ENCODE data around the gene USH2A.

Gene USH2A, protein sequence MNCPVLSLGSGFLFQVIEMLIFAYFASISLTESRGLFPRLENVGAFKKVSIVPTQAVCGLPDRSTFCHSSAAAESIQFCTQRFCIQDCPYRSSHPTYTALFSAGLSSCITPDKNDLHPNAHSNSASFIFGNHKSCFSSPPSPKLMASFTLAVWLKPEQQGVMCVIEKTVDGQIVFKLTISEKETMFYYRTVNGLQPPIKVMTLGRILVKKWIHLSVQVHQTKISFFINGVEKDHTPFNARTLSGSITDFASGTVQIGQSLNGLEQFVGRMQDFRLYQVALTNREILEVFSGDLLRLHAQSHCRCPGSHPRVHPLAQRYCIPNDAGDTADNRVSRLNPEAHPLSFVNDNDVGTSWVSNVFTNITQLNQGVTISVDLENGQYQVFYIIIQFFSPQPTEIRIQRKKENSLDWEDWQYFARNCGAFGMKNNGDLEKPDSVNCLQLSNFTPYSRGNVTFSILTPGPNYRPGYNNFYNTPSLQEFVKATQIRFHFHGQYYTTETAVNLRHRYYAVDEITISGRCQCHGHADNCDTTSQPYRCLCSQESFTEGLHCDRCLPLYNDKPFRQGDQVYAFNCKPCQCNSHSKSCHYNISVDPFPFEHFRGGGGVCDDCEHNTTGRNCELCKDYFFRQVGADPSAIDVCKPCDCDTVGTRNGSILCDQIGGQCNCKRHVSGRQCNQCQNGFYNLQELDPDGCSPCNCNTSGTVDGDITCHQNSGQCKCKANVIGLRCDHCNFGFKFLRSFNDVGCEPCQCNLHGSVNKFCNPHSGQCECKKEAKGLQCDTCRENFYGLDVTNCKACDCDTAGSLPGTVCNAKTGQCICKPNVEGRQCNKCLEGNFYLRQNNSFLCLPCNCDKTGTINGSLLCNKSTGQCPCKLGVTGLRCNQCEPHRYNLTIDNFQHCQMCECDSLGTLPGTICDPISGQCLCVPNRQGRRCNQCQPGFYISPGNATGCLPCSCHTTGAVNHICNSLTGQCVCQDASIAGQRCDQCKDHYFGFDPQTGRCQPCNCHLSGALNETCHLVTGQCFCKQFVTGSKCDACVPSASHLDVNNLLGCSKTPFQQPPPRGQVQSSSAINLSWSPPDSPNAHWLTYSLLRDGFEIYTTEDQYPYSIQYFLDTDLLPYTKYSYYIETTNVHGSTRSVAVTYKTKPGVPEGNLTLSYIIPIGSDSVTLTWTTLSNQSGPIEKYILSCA (N-terminal part only)

DNA sequence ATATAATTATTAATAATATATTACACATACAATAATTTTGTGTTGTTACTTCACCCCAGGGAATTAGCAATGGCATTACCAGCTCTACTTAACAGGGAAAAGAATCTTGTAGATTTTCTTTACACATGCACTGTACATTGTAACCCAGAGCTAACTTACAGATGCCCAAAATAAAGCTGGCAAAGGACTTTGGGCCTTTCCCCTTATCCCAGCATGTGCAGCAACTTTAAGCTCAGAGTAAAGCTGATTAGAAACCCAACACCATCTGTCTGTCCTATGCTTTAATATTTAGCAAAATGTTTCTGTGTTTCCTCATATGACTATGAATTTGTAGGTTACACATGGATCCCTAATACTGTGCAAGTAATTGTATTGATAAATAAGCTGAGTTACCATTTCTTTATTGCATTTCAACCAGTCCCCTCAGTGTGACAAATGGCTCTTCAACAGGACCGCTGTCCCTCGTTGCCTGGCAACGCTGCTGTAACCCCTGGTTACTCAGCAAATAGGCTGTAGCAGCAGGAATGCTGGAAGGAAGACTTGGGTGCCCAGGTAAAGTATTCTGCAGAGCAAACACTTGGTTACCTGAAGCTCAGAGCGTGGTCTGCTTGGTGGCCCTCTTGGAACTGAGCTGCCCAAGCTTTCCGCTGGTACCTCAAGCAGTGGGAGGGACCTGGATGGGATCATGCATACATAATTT is at the start of gene USH2A:
TSS of gene USH2A (minus strand) at position 628 of the 700 bp plus-strand sequence. CDS start 1,112 bp downstream, outside the sequence.
- no peak for DNase-seq (ENCODE audit: low read depth in 2 of 2)

DNA sequence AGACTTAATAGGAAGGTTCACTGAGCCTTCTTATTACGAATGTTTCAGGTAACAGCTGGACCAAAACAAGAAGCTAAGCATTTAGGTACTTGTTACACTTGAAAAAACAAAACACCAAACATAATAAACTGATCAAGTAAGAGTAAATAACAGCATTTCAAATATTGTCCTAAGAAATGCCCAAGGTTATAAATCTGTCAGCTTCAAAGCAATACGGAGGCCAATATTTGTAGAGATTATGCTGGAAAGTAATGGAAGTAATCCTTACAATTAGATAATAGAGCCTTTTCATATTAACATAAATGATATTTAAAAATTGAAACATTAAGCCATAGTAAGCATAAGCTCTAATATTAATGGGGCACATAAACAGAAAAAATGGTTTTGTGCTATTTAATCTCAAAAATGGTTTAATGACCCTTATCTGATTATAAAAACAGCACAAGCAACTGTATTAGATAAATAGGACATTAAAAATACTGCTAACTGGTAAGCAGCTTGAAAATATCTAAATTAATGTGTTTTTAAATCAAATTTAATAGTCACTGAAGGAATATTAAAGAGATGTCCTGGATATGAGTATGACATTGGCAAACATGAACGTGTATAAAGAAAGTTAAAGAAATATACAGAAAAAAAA is 43.0 kb upstream of the USH2A start:
- no peak for DNase-seq (ENCODE audit: low read depth in 2 of 2)

DNA sequence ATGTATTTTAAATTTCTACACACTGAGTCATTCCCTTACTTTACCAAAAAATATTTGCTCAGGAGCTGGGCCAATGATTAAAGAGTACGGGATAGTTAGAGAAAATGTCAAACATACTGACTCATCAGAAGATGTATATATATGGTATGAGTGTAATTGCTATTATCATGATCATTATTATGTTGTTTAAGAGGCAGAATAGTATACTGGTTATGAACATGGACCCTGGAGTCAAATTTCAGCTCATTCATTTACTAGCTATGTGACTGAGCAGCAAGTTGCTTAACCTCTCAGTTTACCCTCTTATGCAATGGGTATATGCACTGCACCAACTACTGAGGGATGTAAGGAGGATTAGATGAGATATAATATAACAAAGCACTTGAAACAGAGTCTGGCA is 41.2 kb upstream of the USH2A start:
- DNase-seq (ENCODE audit: low read depth in 2 of 2), result peak; percentile 93 to 94

DNA sequence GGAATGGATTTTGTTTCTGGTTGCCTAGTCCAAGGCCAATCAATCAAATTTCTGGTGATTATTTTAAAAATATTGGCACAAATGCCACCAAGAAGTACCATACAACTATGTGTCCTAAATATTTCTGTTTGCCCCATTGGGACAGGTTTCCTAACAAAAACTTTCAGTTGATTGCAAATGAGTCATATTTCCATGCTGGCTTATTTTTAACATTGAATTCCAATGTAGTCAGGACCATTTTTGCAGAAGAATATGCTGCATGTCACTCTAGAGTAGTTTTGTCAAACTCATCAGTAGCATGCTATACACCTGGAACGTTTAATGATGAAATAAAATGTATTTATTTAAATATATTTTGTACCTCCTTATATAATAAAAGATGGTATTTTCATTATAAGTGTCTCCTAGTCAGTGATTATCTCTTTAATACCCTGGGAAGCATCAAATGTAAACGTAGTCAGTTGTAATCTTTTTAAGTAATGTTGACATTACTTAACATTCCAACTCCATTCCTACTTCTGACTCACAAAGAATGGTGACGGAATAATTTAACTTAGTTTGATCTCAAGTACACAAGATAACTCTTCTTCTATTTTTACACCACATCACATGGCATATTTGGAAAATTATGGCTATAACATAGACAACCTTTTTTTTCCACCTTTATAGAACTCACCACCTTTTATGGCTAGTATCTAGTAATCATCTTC is 39.0 kb upstream of the USH2A start:
- peak; percentile 25 to 29 for DNase-seq (ENCODE audit: low read depth in 2 of 2)

DNA sequence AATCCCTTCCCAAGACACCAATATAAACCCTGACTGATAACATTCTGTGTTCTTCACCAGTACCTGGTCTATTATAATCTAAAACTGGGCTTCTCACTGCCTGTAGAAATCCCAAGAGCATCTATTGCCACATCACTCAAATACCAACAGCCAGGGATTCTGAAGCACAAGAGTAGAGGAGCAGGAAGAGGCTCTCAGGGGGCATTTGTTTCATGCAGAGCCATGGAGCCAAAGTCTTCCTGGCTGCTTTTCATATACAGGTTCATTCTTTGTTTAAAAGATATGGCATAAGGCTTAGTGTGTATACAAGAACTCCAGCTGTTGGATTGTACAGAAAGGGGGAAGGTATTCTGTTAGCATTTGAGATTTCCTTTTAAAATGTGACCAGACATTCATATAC is 38.2 kb upstream of the USH2A start:
- peak in 1 of 2 experiments; percentile 3 for DNase-seq (ENCODE audit: low read depth in 2 of 2)

DNA sequence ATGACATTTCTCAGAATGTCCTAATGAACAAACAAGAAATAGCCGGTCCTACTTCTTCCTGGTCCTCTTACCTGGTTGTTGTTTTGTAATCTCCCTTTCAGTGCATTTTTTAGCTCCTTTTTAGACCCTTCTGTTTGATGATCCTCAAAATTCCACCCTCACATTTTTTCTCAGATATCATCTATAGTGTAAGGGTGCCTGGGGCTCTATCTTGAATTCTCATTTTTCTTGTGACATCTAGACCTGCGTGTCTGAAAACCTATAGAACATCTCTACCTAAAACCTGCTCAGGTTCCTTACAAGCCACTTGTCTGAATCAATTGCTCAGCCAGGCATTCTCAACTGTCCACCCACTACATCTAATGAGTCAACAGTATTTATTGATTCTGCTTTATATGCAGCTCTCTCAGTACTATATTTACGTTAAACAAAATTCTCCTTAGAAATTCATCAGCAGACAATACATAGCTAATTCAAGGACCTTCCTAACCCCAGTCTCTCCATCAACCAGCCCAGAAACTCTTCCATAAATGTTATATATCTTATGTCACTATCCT is 36.5 kb upstream of the USH2A start:
- DNase-seq (ENCODE audit: low read depth in 2 of 2), result no peak

DNA sequence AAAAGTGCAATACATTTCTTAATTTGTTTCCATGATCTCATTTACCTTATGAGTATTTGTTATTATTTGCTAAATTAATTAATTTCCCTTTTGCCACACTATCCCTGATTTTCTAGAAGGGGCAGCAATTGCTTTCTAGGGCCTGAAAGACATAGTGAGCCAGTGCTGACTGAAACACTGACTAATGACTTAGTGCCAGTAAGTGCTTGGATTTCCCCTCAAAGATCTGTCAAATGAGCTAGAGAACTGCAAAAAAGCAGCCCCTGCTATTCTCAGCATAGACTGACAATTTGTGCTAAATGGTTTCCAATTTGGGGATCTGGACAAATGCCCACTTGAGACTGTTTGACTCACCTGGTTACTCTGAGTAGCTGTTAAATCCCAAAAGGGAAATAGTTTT is 35.6 kb upstream of the USH2A start:
- DNase-seq (ENCODE audit: low read depth in 2 of 2), result no peak

DNA sequence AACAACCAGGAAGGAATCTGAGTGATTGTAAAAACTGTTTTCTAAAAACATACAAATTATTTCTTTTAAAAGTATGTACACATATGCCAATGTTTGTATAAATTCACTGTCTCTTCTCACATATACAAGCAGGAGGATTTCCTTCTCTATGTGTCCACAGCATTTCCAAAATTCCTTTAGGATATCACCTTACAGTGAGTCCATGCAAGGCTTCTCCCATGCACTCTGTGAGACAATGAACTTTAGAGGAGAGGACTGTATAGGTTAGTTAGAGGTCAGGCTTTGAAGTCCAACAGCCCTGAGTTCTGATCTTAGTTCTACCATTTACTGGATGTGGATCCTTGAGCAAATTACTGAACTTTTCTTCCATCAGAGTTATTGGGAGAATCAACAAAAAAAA is 34.1 kb upstream of the USH2A start:
- peak in 1 of 2 experiments; percentile 13 for DNase-seq (ENCODE audit: low read depth in 2 of 2)

DNA sequence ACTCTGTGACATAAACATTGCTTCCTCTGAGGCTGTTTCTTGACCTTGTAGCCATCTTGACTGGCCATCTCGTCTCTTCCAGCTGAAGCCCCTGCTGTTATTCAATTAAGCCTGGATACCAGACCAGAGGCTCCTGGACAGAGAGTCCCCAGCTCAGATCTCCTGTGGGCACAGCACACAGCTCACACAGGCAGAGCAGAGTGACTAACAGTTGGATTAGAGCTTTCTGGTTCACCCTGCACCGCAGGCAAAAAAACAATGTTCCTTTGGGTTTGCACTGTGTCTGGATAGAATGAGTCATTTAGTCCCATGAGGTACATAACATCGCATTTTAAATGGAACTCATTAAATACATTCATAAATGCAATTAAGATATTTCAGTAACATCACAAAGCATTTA is 33.4 kb upstream of the USH2A start:
- DNase-seq (ENCODE audit: low read depth in 2 of 2), result peak; percentile 67 to 72

DNA sequence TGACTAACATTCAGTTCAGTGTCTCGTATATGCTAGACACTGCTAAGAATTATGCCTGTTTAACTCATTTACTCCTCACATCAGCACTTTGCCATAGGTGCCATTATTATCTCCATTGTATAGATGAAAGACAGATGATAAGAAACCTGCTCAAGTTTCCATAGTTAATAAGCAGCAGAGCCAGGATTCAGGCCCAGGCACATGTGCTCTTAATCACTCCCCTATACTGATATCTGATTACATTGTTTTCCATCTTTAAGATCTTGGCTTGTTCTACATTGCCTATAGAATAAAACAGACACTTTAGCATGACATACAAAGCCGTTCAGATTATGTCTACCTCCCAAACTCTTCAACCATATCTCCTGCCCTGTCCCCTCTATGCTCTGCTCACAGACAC is 30.5 kb upstream of the USH2A start:
- no peak for DNase-seq (ENCODE audit: low read depth in 2 of 2)

DNA sequence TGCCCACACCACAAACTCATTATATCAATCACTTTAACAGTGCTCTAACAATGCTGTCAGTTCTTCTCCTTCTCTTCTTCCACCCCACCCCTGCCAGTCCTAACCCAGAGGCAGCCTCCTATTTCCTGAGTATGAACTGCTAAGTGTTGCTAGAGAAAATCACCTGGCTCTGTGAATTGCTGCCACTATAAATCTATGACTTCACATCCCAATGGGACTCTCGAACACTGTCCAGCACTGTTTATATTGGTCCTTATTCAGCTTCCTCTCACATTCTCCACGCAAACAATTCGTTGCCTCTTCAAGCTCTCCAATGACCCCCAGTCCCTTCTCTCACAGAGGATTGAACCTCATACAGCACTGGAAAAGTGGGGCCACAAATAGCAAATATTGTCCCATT is 27.0 kb upstream of the USH2A start:
- DNase-seq (ENCODE audit: low read depth in 2 of 2), result no peak

DNA sequence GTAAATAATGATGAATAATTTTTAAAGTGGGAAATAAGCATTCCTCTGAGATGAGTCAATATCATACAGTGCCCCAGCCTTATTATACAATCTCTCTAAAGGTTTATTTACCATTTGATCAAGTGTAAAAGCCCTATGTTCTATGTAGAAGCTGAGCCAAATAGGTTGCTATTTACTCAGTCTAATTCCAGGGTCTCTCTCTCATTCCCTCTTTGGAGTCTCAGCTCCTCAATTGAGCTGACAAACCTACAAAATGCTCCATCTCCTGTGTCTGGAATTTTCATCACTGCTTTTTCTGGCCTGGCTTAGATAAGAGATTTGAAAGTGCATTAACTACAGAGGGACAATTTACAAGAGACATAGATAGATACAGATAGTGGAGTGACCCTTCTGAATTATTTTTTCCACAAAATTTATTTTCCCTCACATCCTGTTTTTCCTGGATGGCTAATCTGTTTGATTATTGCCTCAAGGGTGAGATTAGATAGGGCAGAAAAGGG is 24.8 kb upstream of the USH2A start:
- no peak for DNase-seq (ENCODE audit: low read depth in 2 of 2)

DNA sequence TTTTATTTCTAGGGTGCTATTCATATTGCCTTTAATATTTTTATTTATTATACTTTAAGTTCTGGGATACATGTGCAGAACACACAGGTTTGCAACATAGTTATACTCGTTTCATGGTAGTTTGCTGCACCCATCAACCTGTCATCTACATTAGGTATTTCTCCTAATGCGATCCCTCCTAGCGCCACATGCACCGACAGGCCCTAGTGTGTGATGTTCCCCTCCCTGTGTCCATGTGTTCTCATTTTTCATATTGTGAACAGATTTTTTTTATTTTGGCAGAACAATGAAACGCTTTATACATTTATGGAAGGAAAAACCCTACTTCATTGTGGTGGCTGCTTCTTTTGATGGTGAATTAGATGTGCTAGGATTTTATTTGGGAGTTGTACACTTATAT is 14.4 kb upstream of the USH2A start:
- no peak for DNase-seq (ENCODE audit: low read depth in 2 of 2)

DNA sequence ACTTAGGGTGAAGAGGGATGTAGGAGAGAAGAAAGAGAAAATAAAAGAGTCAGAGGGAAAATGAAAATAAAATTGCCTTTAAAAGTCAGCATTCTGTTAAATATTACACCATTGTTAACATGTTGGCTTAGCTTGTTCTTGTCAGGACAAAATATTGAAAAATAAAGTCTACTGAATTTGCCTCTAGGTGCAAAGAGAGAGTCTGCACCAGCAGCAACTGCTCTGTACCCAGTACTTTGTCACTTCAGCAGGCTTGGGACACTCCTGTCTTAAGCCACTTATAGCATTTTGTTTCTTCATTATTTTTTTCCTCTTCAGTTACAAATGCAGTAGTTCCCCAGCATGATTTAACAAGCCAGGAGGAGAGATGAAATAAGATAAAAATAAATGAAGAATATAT is 11.0 kb upstream of the USH2A start:
- no peak for DNase-seq (ENCODE audit: low read depth in 2 of 2)

DNA sequence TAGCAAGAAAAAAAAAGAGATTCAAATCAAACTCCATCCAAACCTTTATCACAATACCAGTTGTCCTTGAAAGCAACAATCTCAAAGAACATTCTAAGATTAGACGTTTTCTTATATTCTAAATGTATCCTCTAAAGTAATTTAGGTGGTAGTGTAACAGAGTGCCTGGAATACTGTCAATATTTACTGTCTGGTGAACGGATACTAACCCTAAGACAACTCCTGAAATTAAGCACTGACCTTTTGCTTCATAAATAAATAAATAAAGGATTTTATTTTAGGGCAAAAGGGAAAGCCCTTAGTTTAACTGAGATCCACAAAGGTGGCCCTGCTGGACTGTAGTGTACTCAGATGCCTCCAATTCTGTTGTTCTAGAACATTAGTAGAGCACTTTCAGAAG is 9.9 kb upstream of the USH2A start:
- no peak for DNase-seq (ENCODE audit: low read depth in 2 of 2)

DNA sequence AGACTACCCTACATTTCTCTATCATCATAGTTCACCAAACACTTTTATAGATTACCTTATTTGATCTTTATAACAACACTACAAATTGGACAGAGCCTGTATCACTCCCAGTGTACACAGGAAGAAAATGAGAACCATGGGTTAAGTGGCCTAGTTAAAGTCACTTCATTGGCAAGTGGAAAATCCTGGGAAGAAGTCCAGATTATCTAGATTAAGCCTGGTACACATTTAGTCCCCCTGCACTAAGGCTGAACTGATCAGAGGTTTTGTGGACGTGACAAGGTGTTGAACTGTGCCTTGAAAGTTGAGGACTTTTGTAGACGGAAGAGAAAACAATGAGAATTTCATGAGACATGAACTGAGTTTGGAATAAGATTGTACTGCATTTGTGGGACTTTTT is 7.5 kb upstream of the USH2A start:
- no peak for DNase-seq (ENCODE audit: low read depth in 2 of 2)

DNA sequence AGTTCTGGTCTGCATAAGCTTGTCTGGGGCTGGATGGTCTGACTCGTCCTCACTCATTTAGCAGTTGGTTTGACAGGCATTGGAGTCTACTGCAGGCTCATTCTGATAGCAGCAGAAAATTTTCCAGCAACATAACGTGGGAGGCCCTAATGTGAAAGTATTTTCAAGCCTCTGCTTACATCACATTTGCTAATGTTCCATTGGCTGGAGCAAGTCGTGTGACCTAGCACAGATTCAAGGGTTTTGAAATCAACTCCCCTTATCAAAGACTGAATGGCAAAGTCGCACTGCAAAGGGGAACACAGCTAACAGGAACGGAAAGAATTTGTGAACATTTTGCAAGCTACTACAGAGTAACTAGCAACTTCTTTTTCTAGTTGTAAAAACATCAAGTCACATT is 2.3 kb upstream of the USH2A start:
- DNase-seq (ENCODE audit: low read depth in 2 of 2), result no peak

DNA sequence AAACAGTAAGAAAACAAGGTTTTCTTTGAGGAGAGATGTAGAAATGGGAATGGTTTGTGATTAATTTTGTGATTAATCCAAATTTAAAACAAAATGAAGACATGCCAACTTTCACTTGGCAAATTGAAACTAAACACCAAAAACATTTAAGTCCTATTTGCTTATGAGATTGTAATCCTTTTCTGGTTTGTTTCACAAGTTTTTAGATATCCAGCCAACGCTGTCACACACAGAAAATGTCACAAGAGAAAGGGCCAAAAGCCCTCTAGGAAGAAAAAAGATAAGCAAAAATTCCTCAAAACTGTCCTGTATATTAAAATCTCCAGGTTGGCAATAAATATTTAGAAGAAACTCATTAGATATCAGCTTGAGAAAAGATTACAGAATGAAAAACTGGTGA is 2.5 kb downstream of the USH2A start:
- DNase-seq (ENCODE audit: low read depth in 2 of 2), result no peak

DNA sequence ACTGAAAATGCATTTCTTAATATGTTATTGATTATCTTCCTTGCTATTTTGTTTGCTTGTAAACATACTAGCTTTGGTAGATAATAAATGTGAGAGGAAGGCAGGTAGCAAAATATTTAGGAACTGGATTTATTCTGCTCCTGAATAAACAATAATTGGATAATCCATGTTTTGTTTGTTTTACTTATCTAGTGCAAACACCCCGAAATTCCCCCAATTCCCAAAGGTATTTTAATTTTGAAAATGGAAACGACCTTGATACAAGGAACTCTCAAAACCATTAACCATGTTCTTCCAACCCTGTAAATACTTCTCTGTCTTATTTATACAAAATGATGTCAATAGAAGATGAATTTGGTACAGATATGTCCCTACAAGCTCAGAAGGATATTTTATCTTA is 3.0 kb downstream of the USH2A start:
- DNase-seq (ENCODE audit: low read depth in 2 of 2), result no peak

DNA sequence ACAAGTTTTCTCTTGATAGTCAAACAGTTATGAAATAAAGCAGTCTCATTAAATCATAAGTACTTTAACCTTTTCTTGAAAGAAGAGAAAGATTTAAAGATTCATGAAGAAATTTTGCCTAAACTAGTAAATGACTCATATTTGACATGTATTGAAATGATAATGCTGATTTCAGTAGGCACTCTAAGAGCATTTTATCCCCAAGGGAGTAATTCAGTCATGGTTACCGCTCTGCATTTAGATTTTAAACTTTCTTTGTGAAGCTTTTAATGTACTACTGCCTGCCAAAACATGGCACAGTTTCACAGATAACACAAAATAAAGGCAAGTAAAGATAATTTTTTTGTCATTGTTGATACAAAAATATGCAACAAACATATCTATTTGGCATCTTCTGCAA is 6.8 kb downstream of the USH2A start:
- DNase-seq (ENCODE audit: low read depth in 2 of 2), result peak in 1 of 2 experiments; percentile 1

Data from fibroblast of skin of left quadriceps (primary cell).